Measurements from ENCODE around the gene HIRA. TPM values are rescaled to one million over a fixed set of nuclear protein-coding genes. Genes with fewer than 3 reads are reported as not detected.

HIRA gene
- total and polyA plus RNA-seq, 2 of the 8 experiments (the other 6 are each of a cell fraction or from before 2014, with no cell fraction given): 34.9 to 67.2 TPM

GRCh38 chr22:19291580-19292457 lies 139.7 kb downstream of the HIRA start, which contains the start of gene CLTCL1 (continued):
- no peak for TF ChIP-seq SRF (IDR thresholded peaks at IDR 0.05; ENCODE audit: low read depth, low read length)
- no peak for TF ChIP-seq KDM1A (IDR thresholded peaks at IDR 0.05; ENCODE audit: borderline replicate concordance, low read length)
- TF ChIP-seq SP1 (IDR thresholded peaks at IDR 0.05; ENCODE audit: low read depth, low read length): peak; percentile 61; the same call in 1 of the 2 replicates
- no peak for TF ChIP-seq RNF2 (IDR thresholded peaks at IDR 0.05; ENCODE audit: borderline replicate concordance, low read depth, low read length, missing control alignments, poor library complexity, severe bottlenecking)
- TF ChIP-seq NANOG (IDR thresholded peaks at IDR 0.05; ENCODE audit: insufficient read depth, low read depth, low read length, poor library complexity, severe bottlenecking): no peak
- TF ChIP-seq CBX8 (IDR thresholded peaks at IDR 0.05; ENCODE audit: borderline replicate concordance, low read depth, low read length): no peak
- no peak for TF ChIP-seq JUN (IDR thresholded peaks at IDR 0.05; ENCODE audit: low read depth, low read length)
- TF ChIP-seq SP4 (IDR thresholded peaks at IDR 0.05; ENCODE audit: low read length): no peak
